ENCODE results near the gene LSM14A. TPM values are rescaled to one million over a fixed set of nuclear protein-coding genes. Genes with fewer than 3 reads are reported as not detected.
A peak's percentile ranks its signal among the peaks of the same experiment; 100 is the strongest.
"Not testable (repeated sequence)": the region's sequence is repeated elsewhere in the genome, so short reads cannot be mapped to it uniquely, and the experiment has no call there.

The LSM14A gene
- total RNA-seq, 3 donors from 2014 or later = 126 to 134 (median 129) TPM

- no peak overlapping the region for H3K4me3 Mint-ChIP-seq
- no peak for ATAC-seq
- H3K36me3 Mint-ChIP-seq (ENCODE audit: insufficient read depth) = peaks cover 4% of the 10 kb centered on the region
Observed at GRCh38 chr19:34236035-34236987, 64.0 kb downstream of the LSM14A start.

GRCh38 chr19:34237283-34237682 lies 65.0 kb downstream of the LSM14A start:
- H3K36me3 Mint-ChIP-seq (ENCODE audit: insufficient read depth) = peaks cover 4% of the 10 kb centered on the region
- H3K4me3 Mint-ChIP-seq = no peak overlapping the region
- no peak for ATAC-seq
- no peak for DNase-seq
- H3K27me3 Mint-ChIP-seq (ENCODE audit: low read depth) = no peaks in the 10 kb centered on the region
- H3K9me3 Mint-ChIP-seq = no peaks in the 10 kb centered on the region
- H3K4me1 Mint-ChIP-seq (ENCODE audit: low read depth) = peaks cover 10% of the 10 kb centered on the region

More at GRCh38 chr19:34236035-34236987, 64.0 kb downstream of the LSM14A start:
- H3K27me3 Mint-ChIP-seq (ENCODE audit: low read depth) = no peaks in the 10 kb centered on the region
- no peaks in the 10 kb centered on the region for H3K9me3 Mint-ChIP-seq
- DNase-seq = no peak
- peaks cover 12% of the 10 kb centered on the region for H3K4me1 Mint-ChIP-seq (ENCODE audit: low read depth)

GRCh38 chr19:34237939-34238338 lies 65.6 kb downstream of the LSM14A start:
- Mint-ChIP-seq H3K4me1 (ENCODE audit: low read depth) (peaks cover 3% of the 10 kb centered on the region), H3K27me3 (ENCODE audit: low read depth) (no peaks in the 10 kb centered on the region), H3K9me3 (no peaks in the 10 kb centered on the region), H3K36me3 (ENCODE audit: insufficient read depth) (peaks cover 4% of the 10 kb centered on the region), H3K4me3 (no peak overlapping the region)
- no peak for ATAC-seq
- no peak for DNase-seq

- no peak for DNase-seq
- no peaks in the 10 kb centered on the region for H3K9me3 Mint-ChIP-seq
- peaks cover 4% of the 10 kb centered on the region for H3K36me3 Mint-ChIP-seq (ENCODE audit: insufficient read depth)
- H3K27me3 Mint-ChIP-seq (ENCODE audit: low read depth) = no peaks in the 10 kb centered on the region
- no peak overlapping the region for H3K4me3 Mint-ChIP-seq
- ATAC-seq = no peak
- no peaks in the 10 kb centered on the region for H3K4me1 Mint-ChIP-seq (ENCODE audit: low read depth)
Observed at GRCh38 chr19:34241513-34242337, 69.4 kb downstream of the LSM14A start.

GRCh38 chr19:34243138-34243875 lies 71.0 kb downstream of the LSM14A start:
- H3K9me3 Mint-ChIP-seq; H3K36me3 Mint-ChIP-seq (ENCODE audit: insufficient read depth); ATAC-seq; H3K27me3 Mint-ChIP-seq (ENCODE audit: low read depth); DNase-seq; H3K4me1 Mint-ChIP-seq (ENCODE audit: low read depth); H3K4me3 Mint-ChIP-seq: not testable (repeated sequence)

GRCh38 chr19:34243876-34244578 lies 71.7 kb downstream of the LSM14A start:
- Mint-ChIP-seq H3K9me3 (no peaks in the 10 kb centered on the region), H3K36me3 (ENCODE audit: insufficient read depth) (no peaks in the 10 kb centered on the region), H3K27me3 (ENCODE audit: low read depth) (no peaks in the 10 kb centered on the region), H3K4me3 (no peak overlapping the region), H3K4me1 (ENCODE audit: low read depth) (no peaks in the 10 kb centered on the region)
- ATAC-seq (no peak), DNase-seq (no peak)

- Mint-ChIP-seq H3K4me1 (ENCODE audit: low read depth) (no peaks in the 10 kb centered on the region), H3K36me3 (ENCODE audit: insufficient read depth) (no peaks in the 10 kb centered on the region), H3K27me3 (ENCODE audit: low read depth) (no peaks in the 10 kb centered on the region), H3K4me3 (no peak overlapping the region), H3K9me3 (no peaks in the 10 kb centered on the region)
- ATAC-seq (no peak), DNase-seq (no peak)
Observed at GRCh38 chr19:34244611-34245299, 72.5 kb downstream of the LSM14A start.

GRCh38 chr19:34246340-34246739 lies 74.0 kb downstream of the LSM14A start:
- H3K27me3 Mint-ChIP-seq (ENCODE audit: low read depth) = no peaks in the 10 kb centered on the region

GRCh38 chr19:34248941-34249340 lies 76.6 kb downstream of the LSM14A start:
- peaks cover 2% of the 10 kb centered on the region for H3K4me1 Mint-ChIP-seq (ENCODE audit: low read depth)
- H3K4me3 Mint-ChIP-seq = no peak overlapping the region
- no peak for ATAC-seq
- no peaks in the 10 kb centered on the region for H3K36me3 Mint-ChIP-seq (ENCODE audit: insufficient read depth)
- no peak for DNase-seq
- no peaks in the 10 kb centered on the region for H3K27me3 Mint-ChIP-seq (ENCODE audit: low read depth)
- H3K9me3 Mint-ChIP-seq = no peaks in the 10 kb centered on the region

More at GRCh38 chr19:34246340-34246739, 74.0 kb downstream of the LSM14A start:
- Mint-ChIP-seq H3K4me1 (ENCODE audit: low read depth) (no peaks in the 10 kb centered on the region), H3K9me3 (no peaks in the 10 kb centered on the region), H3K36me3 (ENCODE audit: insufficient read depth) (no peaks in the 10 kb centered on the region), H3K4me3 (no peak overlapping the region)
- no peak for ATAC-seq
- no peak for DNase-seq

GRCh38 chr19:34253167-34253566 lies 80.9 kb downstream of the LSM14A start:
- not testable (repeated sequence) for H3K27me3 Mint-ChIP-seq (ENCODE audit: low read depth); H3K9me3 Mint-ChIP-seq; ATAC-seq; DNase-seq; H3K36me3 Mint-ChIP-seq (ENCODE audit: insufficient read depth)
- Mint-ChIP-seq H3K4me1 (ENCODE audit: low read depth) (peaks cover 21% of the 10 kb centered on the region), H3K4me3 (peak overlapping the region; percentile 92)

GRCh38 chr19:34253681-34254045 lies 81.4 kb downstream of the LSM14A start:
- DNase-seq; H3K36me3 Mint-ChIP-seq (ENCODE audit: insufficient read depth); H3K27me3 Mint-ChIP-seq (ENCODE audit: low read depth); H3K9me3 Mint-ChIP-seq; ATAC-seq: not testable (repeated sequence)
- peaks cover 21% of the 10 kb centered on the region for H3K4me1 Mint-ChIP-seq (ENCODE audit: low read depth)
- H3K4me3 Mint-ChIP-seq = peak overlapping the region; percentile 92

- DNase-seq = peak; percentile 79
- ATAC-seq = peak; percentile 94 to 95
- no peaks in the 10 kb centered on the region for H3K27me3 Mint-ChIP-seq (ENCODE audit: low read depth)
- peak within 1 kb of the TSS; percentile 92 for H3K4me3 Mint-ChIP-seq
- no peaks in the 10 kb centered on the region for H3K9me3 Mint-ChIP-seq
- H3K4me1 Mint-ChIP-seq (ENCODE audit: low read depth) = peaks cover 23% of the 10 kb centered on the region
- H3K36me3 Mint-ChIP-seq (ENCODE audit: insufficient read depth) = no peaks in the 10 kb centered on the region
Observed at GRCh38 chr19:34254046-34254697, 81.9 kb downstream of the LSM14A start, which contains the start of gene GARRE1. TSS of gene GARRE1 (plus strand) at chr19:34254554. CDS start at chr19:34300474, 45,920 bp downstream.

Data from activated T-cell treated with anti-CD3 and anti-CD28 coated beads, Interleukin-2, amount 50 U/mL, for 4 hours (primary cell).